HepG2 (cell line): Measurements from ENCODE around the gene GDF15. TPM values are rescaled to one million over a fixed set of nuclear protein-coding genes. Genes with fewer than 3 reads are reported as not detected.
A peak's percentile ranks its signal among the peaks of the same experiment; 100 is the strongest.

Source experiments
- CHD2 ChIP-seq: IDR thresholded peaks from 2 replicates; pipeline ENCODE4 v1.6.1; 2011; ENCODE audit warnings: low read depth, low read length, improper control_type of control experiment
- DMAP1 ChIP-seq: IDR thresholded peaks from 2 replicates; pipeline ENCODE4 v1.6.1; 2016
- GATAD1 ChIP-seq: IDR thresholded peaks from 2 replicates; pipeline ENCODE4 v1.6.1; 2016; ENCODE audit warnings: missing genetic modification reagents, missing compliant biosample characterization
- GLI4 ChIP-seq: sonication (generic); formaldehyde crosslinking; IDR thresholded peaks from 2 replicates; pipeline ENCODE4 v1.5.1; 2020; ENCODE audit warnings: missing genetic modification reagents, mild to moderate bottlenecking, moderate library complexity, borderline replicate concordance
- GTF2F1 ChIP-seq: fragments of 150-350 bp; IDR thresholded peaks from 2 replicates; pipeline ENCODE4 v1.6.1; 2014; ENCODE audit warnings: low read length
- HOMEZ ChIP-seq: IDR thresholded peaks from 2 replicates; pipeline ENCODE4 v1.6.1; 2016; ENCODE audit warnings: low read depth
- KLF16 ChIP-seq, 2 experiments: sonication (generic) in 1 of 2; formaldehyde crosslinking in 1 of 2; IDR thresholded peaks; 2 replicates each; pipeline versions ENCODE4 v1.6.1 to v1.8.0; 2016 to 2023; ENCODE audit warnings: missing genetic modification reagents in 2 of 2, missing compliant biosample characterization in 1 of 2
- MAFG ChIP-seq: sonication (generic); formaldehyde crosslinking; IDR thresholded peaks from 2 replicates; pipeline ENCODE4 v1.5.1; 2020; ENCODE audit warnings: mild to moderate bottlenecking, missing genetic modification reagents
- NFATC3 ChIP-seq: sonication (generic); formaldehyde crosslinking; IDR thresholded peaks from 2 replicates; pipeline ENCODE4 v1.5.1; 2020; ENCODE audit warnings: mild to moderate bottlenecking, missing genetic modification reagents
- PHF21A ChIP-seq: sonication (generic); formaldehyde crosslinking; IDR thresholded peaks from 2 replicates; pipeline ENCODE4 v1.5.0; 2020; ENCODE audit warnings: mild to moderate bottlenecking, missing genetic modification reagents
- RBAK ChIP-seq: sonication (generic); formaldehyde crosslinking; IDR thresholded peaks from 2 replicates; pipeline ENCODE4 v1.5.1; 2020; ENCODE audit warnings: mild to moderate bottlenecking, missing genetic modification reagents
- SMAD1 ChIP-seq: sonication (generic); formaldehyde crosslinking; IDR thresholded peaks from 2 replicates; pipeline ENCODE4 v1.4.0; 2020; ENCODE audit warnings: missing genetic modification reagents, low read depth, mild to moderate bottlenecking, borderline replicate concordance
- THAP11 ChIP-seq: IDR thresholded peaks from 2 replicates; pipeline ENCODE4 v1.6.1; 2016; ENCODE audit warnings: missing biosample characterization, missing genetic modification reagents
- TP53 ChIP-seq: sonication (generic); formaldehyde crosslinking; conservative IDR thresholded peaks from 2 replicates; pipeline ENCODE4 v1.4.0; 2020; ENCODE audit warnings: missing genetic modification reagents
- XBP1 ChIP-seq: sonication (generic); formaldehyde crosslinking; IDR thresholded peaks from 2 replicates; pipeline ENCODE4 v1.5.0; 2020; ENCODE audit warnings: missing genetic modification reagents
- ZBED4 ChIP-seq: sonication (generic); formaldehyde crosslinking; IDR thresholded peaks from 2 replicates; pipeline ENCODE4 v1.4.0; 2020; ENCODE audit warnings: missing genetic modification reagents, borderline replicate concordance
- ZNF138 ChIP-seq: sonication (generic); formaldehyde crosslinking; IDR thresholded peaks from 2 replicates; pipeline ENCODE4 v1.5.0; 2020; ENCODE audit warnings: mild to moderate bottlenecking, low read depth, missing genetic modification reagents
- ZNF20 ChIP-seq: sonication (generic); formaldehyde crosslinking; IDR thresholded peaks from 2 replicates; pipeline ENCODE4 v1.4.0; 2020; ENCODE audit warnings: mild to moderate bottlenecking, moderate library complexity, missing genetic modification reagents
- ZNF225 ChIP-seq: sonication (generic); formaldehyde crosslinking; IDR thresholded peaks from 2 replicates; pipeline ENCODE4 v1.4.0; 2020; ENCODE audit warnings: mild to moderate bottlenecking, missing genetic modification reagents
- ZSCAN29 ChIP-seq: sonication (generic); formaldehyde crosslinking; conservative IDR thresholded peaks from 2 replicates; pipeline ENCODE4 v1.4.0; 2020; ENCODE audit warnings: mild to moderate bottlenecking, missing genetic modification reagents
- polyA plus RNA-seq, 8 experiments: library from polyadenylated mRNA; depleted of rRNA in 3 of 8; stranded (reverse) in 7 of 8; unstranded in 1 of 8; fragments of >200 nt; fragmentation: Illumina TruSeq in 4 of 8; extraction: Trizol in 4 of 8; gene quantifications; 2 replicates each; pipeline versions ENCODE4 v1.2.1 to v1.2.3, GENCODE V29; 2011 to 2016; ENCODE audit warnings: low read depth in 4 of 8, missing spikeins in 1 of 8, mixed read lengths in 1 of 8; ENCODE audit not compliant: insufficient read depth in 1 of 8
- total RNA-seq, 5 experiments: library from RNA; depleted of rRNA; stranded (reverse); fragments of >200 nt; fragmentation: Illumina TruSeq; extraction: Trizol; gene quantifications; 2 replicates each; pipeline ENCODE4 v1.2.3, GENCODE V29; 2016; ENCODE audit warnings: low read depth in 1 of 5
- TF ChIP-seq, protein P1 (sequence below): sonication (generic); formaldehyde crosslinking; IDR thresholded peaks from 2 replicates; pipeline ENCODE4 v1.9.0; 2022; ENCODE audit warnings: low read depth, missing genetic modification reagents

GDF15 gene
- total and polyA plus RNA-seq, 2 of the 13 experiments (the other 11 are each of a cell fraction or from before 2014, with no cell fraction given): 146 to 422 TPM

DNA sequence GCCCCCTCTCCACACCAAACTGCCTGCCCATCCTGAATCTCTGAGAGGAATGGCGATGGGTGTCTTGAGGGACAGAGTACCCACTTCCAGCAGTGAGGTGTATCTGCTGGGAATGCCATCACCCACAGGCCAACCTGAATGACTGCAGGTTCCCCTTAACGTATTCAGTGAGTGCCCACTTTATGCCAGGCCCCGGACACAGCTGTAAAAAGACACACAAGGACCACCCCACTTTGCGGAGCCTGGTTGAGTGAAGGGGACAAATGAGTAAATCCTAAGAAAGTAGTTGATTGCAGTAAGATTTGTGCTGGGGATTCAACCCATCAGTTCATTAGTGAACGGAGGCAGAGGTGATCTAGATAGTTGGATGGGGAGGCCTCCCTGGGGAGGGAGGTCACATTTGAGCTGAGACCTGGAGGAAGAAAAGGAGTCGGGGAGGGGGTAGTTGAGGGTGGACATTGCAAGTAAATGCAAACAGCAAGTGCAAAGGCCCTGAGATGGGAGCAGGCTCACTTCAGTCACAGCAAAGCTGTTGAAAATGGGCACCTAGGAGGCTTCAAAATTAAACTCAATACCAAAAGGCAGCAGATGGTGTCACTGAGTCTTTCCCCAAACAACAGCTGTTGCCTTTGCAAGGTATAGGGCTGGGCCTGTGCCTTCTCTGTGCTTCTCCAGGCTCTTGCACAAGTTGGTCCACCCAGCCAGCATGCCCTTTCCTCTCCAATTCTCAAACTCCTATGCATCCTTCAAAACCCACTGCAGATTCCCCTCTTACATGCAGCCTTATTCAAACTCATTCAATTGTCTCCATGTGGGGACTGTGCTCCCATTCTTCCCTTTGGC, 4.3 kb downstream of the GDF15 start (continued):
- no peak for TF ChIP-seq HOMEZ (CRISPR knock-in tag)
- no peak for TF ChIP-seq DMAP1 (CRISPR knock-in tag)
- no peak for TF ChIP-seq CHD2
- no peak for TF ChIP-seq GLI4
- TF ChIP-seq GTF2F1: no peak
- peak; percentile 37; the same call in 1 of the 2 replicates for TF ChIP-seq GATAD1 (CRISPR knock-in tag)
- no peak for TF ChIP-seq ZNF138 (CRISPR knock-in tag)
- no peak for TF ChIP-seq RBAK (CRISPR knock-in tag)
- no peak for TF ChIP-seq XBP1
- TF ChIP-seq, protein P1, sequence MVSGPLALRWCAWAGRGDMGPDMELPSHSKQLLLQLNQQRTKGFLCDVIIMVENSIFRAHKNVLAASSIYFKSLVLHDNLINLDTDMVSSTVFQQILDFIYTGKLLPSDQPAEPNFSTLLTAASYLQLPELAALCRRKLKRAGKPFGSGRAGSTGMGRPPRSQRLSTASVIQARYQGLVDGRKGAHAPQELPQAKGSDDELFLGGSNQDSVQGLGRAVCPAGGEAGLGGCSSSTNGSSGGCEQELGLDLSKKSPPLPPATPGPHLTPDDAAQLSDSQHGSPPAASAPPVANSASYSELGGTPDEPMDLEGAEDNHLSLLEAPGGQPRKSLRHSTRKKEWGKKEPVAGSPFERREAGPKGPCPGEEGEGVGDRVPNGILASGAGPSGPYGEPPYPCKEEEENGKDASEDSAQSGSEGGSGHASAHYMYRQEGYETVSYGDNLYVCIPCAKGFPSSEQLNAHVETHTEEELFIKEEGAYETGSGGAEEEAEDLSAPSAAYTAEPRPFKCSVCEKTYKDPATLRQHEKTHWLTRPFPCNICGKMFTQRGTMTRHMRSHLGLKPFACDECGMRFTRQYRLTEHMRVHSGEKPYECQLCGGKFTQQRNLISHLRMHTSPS (CRISPR knock-in tag): peak; percentile 91
- no peak for TF ChIP-seq SMAD1
- no peak for TF ChIP-seq ZSCAN29
- no peak for TF ChIP-seq ZNF20 (CRISPR knock-in tag)
- no peak for TF ChIP-seq TP53 (CRISPR knock-in tag)
- TF ChIP-seq ZBED4 (CRISPR knock-in tag): no peak
- no peak for TF ChIP-seq THAP11 (CRISPR knock-in tag)
- no peak for TF ChIP-seq MAFG (CRISPR knock-in tag)
- 0 out of 4 replicates have a peak, but pooled peaks of 1 of the 2 experiments have one; percentile 14 for TF ChIP-seq KLF16 (CRISPR knock-in tag; IDR thresholded peaks at IDR 0.05)
- no peak for TF ChIP-seq PHF21A (CRISPR knock-in tag)
- no peak for TF ChIP-seq NFATC3
- TF ChIP-seq ZNF225: no peak
